NCI-H2171 treated with DMSO at 0.1 percent for 48 hours (cell line): ENCODE results near the gene NSG1.

ENCODE experiments used
- DNase-seq: peaks from one replicate; lab custom pipeline; 2025; lab: John Stamatoyannopoulos, UW

Gene NSG1

DNA sequence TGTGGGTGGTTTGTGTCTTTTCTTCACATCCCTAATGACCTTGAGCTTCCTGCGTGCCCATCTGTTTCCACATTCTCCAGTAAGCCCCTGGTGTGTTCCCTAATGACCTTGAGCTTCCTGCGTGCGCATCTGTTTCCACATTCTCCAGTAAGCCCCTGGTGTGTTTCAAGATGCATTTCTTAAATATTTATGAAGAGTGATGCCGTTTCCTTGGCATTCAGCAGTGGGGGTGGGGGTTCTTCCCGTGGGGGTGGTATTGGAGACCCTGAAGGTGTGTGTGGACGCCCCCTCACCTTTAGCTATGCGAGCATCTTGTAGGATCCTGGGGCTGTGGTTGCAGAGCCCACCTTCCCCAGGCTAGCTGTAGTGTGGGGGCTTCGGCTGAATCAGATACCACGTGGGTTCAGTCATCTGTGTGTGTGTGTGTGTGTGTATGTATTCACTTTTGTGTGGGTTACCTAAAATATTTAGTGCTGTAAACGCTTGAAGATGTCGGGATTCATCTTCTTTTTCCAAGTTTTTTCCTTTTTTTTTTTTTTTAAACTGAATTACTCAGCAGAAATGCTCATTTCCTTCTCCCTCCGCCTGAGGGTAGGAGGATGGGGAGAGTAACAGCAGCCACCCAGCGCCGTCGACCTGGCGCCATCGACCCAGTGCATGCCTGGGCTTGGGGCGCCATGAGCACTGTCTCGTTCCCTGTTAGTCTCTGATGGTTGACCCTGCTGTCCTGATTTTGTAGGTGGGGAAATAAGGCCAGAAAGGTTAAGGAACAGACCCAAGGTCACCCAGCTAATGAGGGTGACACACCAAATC is 9.9 kb downstream of the NSG1 start:
- DNase-seq = peak; percentile 21

DNA sequence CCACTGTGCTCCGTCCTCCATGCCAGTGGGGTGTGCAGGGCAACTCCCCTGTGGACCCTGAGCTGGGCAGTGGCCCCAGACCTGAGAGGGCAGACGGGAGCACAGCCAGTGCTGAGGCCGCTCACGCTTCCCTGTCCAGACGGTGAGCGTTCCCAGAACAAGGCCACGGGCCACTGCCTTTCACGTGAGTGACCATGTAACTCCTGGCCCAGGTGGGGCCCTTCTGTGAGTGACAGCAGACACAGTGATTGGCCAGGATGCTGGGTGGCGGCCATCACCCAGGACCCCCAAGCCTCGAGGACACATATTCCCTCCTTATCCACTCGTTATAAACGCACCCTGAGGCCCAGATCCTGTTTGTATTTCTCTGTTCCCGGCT is 10.5 kb downstream of the NSG1 start:
- no peak for DNase-seq

DNA sequence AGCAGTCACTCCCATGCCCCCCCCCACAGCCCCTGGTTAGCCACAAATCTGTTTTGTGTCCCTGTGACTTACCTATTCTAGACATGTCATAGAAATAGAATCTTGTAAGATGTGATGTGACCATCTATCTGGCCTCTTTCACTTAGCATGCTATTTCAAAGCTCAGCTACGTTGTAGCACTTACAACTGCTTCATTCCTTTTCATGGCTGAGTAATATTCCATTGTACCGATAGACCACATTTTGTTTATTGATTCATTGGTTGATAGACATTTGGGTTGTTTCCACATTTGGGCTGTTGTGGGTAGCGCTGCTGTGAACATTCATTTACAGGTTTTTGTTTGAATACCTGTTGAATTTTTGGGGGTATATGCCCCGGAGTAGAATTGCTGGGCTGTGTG is 11.5 kb downstream of the NSG1 start:
- no peak for DNase-seq

DNA sequence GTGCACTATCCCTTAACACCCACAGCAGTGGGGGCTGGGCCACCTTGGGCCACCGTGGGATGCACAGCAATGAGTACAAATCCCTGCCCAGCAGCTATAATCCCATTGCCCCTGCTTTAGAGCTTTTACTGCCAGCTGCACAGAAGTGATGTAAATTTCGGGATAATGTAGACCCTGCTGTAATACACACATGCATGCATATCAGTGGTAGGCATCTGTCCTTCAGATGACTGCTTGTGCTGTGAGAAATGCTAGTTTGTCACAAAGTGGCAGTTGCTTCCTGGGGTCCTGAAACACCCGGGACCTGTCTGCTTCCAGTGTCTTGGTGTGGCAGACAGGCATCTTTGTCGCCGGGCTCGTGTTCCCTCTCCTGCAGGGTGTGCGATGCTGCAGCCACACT is 14.1 kb downstream of the NSG1 start:
- DNase-seq = no peak

DNA sequence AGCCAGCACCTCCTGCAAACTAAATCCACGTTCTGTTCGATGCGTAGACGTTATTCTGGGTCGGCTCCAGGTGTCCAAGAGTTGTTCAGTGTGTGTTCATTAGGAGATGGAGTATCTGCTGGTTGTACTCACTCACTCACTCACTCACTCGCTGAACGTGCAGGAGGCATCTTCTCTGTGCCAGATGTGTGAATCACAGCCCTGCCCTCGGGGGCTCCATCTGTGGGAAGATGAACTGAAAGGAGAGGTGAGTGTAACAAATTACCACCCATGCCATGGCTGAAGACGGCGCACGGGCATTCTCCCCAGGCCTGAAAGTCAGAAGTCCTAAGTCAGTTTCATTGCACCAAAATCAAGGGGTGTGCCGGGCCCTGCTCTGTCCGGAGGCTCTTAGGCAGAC is 16.1 kb downstream of the NSG1 start:
- no peak for DNase-seq

DNA sequence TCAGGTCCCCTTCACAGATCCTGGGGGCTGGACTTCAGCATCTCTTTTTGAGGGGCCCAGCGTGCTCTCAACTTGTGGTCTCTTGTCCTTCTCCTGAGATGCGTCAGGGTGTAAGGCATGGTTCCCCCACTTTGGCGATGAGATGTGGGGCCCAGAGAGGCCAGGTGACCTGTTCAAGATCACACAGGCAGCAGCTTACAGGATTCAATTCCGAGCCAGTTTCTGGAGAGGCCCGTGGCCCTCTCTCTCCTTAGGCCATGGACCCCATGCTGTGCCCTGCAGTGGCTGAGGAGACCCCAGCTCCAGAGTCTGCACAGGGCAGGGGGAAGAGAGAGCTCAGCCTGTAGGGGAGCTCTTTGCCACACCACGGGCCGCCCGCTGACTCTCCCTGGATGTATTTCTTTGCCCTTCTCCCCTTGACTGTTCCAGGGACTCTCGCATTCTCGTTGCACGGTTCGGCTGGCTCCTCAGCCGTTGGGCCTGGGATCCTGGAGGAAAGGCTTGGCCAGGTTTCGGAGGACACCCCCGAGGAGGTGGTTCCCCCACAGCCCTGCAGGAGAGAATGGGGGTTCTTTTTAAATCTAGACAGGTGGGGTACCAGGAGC is 18.6 kb downstream of the NSG1 start:
- no peak for DNase-seq

DNA sequence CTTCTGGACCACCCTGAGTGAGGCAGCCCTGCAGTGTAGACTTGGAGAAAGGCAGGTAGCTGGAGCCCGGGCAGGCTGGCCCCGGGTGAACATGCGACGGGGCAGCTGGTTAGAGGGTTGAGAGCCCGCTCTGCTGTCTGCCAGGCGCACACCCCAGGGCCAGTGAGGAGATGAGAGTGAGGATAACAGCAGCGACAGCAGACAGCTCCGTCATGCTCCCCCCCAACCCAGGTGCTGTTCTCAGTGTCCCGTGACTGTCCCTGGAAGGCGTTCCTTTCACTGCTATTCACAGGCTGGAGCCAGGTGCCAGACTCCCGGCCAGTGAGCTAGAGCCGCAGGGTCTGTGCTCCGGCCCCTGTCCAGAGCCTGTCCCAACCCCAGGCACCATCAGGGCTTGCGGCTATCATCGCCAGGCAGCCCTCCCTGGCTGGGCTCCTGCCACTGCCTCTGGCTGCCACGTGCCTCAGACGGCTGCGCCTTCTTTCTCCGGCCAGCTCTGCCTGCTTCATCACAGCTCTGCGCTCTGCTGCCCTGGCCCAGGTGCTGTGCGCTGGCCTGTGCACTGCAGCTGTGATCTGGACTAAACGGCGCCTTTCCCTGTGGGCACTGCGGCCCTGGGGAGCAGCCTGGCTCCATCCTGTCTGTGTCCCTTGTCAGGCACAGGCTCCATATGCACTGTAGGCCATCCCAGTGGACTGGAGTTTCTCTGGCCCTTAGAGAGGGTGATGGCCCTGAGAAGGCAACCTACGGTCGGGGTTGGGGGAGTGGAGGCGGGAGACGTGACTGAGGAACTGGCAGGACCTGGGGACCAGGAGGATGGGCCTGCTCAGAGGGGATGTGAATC is 19.8 kb downstream of the NSG1 start:
- no peak for DNase-seq

DNA sequence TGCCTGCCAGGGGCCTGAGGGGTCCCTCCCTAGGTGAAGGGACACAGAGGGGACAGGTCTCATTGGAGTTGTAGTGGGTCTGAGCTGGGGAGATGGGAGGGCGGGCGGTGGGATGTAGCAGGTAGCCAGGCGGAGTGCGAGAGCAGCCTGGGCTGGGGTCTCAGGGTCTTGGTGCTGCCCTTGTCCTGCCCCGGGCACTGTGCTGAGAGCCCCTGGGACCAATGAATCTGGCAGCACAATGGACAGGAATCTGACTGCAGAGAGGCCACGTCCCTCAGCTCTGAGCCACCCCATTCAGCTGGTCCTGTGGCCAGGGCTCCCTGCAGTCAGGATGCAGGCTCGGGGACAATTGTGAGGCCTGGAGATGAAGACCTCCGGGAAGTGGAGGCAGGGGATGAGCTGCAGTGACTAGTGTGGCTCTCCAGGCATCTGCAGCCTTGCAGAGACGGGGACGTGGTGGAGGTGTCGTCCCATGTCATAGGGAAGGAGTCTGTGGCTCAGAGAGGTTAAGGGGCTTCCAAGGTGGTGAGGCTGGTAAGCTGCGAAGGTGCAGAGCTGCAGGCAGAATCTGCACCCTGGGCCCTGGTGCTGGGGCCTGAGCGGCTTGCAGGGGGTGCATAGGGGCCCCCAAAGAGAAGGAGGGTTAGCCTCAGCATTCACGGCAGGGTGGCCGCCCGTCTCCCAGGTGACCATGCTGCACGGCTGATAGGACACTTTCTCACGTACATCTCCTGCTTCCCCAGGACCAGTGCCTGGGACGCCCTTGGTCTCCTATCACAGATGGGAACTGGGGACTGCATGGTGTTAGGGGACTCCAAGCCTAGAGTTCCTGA is 20.6 kb downstream of the NSG1 start:
- no peak for DNase-seq

DNA sequence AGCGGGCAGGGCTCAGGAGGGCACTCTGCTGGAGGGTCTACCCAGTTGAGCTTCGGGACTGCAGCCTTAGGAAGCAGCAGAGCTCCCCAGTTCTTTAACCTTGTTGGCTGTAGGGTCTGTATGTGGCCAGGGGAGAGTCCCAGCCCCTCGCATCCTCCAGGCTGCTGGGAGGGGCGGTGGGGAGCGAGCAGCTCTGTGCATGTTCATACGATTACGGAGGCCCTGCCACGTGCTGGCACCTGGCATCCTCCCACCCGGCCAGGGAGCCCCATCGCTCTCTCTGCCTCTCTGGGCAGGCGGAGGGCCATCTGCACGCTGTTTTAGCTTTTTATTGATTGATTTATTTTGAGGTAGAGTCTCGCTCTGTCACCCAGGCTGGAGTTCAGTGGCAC is 21.2 kb downstream of the NSG1 start:
- DNase-seq = no peak

DNA sequence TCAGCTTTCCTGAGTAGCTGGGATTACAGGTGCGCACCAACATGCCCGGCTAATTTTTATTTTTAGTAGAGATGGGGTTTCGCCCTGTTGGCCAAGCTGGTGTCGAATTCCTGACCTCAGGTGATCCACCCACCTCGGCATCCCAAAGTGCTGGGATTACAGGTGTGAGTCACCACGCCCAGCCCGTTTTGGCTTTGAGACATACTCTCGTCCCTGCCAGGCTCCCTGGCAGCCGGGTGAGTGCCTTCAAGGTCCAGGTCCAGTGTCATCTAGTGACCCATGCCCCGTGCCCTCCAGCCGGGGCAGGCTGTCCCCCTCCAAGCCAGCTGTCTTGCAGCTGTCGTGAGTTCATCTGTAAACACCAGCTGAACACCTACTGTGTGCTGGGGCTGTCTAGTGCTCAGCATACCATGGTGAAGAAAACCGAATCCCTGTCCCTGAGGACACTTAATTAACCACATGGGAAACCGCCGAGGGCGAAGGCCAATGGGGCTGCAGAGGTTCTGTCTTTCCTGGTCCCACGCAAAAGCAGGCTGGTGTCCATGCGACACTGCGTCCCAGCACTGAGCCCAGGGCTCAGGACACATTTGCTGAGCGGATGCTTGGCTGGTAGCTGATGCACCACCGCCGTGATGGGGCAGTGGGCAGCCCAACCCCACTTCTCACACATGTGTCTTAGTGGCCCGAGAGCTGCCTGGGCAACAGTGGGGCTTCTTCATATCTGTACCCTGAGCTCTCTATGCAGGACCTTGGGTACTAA is 21.9 kb downstream of the NSG1 start:
- DNase-seq = no peak

DNA sequence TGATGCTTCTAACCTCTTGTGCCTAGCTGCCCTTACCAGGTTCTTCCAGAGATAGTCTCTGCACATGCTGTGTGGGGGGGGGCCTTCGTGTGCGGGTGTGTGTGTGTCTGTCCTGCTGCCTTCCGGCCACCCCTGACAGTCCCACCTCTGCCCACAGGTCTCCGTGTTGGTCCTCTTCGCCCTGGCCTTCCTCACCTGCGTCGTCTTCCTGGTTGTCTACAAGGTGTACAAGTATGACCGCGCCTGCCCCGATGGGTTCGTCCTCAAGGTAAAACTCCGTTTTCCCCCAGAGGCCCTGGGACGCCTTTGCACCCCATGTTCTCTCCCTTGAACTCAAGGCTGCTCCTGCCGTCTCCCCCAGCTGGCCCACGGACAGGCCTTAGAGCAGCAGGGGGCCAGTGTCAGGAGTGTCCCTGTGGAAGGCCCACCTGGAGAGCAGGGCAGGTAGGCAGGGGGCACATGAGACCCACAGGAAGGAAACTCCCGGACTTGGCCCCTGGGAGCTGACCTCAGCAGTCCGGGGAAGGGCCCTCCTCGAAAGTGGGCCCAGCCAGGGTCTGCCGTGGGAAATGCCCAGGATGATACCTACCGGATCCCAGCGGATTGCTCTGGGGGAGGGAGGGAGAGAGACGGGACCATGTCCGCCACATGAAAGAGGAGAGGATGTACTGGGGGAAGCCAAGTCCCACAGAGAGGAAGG is 22.7 kb downstream of the NSG1 start:
- DNase-seq = no peak

DNA sequence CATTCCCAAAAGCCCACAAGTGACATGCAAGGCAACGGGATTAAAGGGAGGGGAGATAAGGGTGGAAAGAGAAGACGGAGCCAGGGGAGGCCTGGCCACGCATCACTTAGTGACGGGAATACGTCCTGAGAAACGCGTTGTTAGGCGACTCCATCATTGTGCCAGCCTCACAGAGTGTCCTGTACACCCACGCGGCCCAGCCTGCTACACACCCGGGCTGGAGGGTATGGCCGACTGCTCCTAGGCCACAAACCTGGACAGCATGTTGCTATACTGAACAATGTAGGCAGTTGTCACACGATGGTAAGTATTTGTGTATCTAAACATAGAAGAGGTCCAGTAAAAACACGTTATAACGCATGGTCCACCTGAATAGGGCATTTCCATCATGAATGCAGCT is 23.4 kb downstream of the NSG1 start:
- DNase-seq = no peak

DNA sequence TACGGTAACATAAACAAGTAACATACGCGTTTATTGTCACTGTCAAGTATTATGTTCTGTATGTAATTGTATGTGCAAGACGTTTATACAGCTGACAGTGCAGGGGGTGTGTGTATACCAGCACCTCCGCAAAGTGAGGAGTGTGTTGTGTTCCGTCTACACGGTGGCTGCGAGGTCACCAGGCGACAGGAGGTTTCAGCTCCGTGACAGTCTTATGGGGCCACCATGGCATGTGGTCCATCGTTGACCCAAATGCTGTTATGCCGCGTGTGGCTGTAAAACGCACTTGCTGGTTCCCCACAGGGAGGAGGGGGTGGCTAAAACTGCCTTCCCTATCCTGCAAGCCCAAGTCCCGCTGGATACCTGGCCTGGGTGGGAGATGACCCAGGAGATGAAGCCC is 25.0 kb downstream of the NSG1 start:
- DNase-seq = no peak

DNA sequence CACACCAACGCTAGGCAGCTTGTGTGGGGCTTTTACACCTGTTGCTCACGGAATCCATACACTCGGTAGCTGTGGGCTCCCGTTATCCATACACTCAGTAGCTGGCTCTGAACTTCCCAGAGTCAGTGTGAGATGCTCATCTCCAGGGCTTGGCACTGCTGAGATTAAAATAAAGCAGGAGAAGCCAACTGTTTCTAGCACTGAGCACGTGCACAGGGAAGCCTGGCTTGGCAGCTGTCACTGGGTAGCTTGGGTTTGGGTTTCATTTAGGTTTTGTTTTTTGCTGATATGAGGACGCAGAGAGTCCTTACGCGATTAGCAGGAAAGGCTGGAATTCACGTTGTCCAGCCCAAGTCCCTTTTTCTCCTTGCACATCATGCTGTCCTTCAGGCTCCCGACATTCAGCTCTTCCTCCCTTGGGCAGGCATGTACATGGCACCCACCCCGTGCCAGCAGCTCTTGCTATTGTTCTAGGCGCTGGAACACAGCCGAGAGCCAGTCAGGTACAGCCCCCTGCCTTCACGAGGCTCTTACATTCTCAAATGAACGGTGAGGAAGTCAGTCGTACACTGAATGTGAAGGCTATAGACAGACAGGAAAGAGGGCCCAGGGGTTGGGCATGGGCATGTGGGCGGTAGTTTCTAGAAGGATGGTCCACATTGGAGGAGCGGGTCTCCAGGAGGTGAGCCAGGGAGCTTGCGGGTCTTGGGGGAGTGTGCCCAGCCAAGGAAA is 25.9 kb downstream of the NSG1 start:
- no peak for DNase-seq

DNA sequence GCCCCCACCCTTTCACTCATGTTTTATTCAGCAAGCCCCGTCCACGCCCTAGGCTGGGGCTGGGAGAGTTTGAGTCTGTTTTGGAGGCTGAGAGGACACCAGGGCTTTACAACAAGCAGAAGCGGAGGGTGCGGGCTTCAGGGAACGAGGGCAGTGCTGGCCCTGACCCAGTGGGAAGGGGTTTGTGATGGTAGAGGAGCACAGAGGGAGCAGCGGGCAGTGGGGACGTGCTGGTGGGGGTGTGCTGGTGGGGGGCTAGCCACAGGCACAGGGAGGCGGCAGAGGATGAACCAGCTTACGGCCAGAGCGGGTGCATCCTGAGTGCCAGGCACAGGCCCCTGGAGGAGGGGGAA is 26.4 kb downstream of the NSG1 start:
- DNase-seq = no peak

DNA sequence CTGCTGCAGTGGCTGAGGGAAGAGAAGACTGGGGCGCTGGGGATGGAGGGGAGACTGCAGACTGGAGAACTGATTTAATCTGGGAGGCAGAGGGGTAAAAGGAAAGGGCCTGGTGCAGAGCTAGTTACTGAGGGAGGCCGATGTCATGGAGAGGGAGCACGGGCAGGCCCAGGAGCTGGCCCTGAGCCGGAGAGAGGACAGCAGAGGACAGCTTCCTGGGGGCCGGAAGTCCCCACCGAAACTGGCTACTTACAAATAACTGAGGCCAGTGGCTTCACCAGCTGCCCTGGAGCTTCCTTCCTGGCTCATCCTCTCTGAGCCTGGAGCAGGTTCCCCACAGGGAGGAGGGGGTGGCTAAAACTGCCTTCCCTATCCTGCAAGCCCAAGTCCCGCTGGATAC is 26.9 kb downstream of the NSG1 start:
- no peak for DNase-seq

DNA sequence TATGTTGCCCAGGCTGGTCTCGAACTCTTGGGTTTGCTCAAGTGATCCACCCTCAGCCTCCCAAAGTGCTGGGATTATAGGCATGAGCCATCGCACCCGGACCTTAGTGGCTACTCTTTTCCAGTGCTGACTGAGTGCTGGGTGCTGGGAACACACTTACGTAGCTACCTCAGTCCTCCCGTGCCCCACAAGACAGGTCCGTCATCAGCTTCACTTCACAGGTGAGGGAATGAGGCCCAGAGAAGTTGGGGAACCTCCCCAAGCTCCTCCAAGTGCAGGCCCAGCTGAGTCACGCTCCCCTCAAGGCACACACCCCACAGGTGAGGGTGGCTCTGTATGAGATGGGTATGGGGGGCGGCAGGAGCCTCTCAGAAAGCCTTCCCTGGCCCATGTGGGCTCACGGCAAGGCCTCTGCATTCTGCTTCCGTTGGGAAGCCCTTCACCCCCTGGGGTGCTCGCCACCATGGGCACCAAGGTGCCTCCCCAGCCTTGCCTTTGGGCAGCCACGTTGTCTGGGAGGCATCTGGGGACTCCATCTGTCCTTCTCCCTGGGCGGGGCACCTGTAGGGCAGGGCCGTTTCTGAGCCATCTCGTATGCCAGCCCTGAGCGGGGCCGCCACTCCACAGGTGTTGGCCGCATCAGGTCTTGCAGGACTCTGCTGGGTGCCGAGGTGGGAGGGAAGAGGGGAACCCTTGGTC is 28.4 kb downstream of the NSG1 start:
- DNase-seq = no peak

DNA sequence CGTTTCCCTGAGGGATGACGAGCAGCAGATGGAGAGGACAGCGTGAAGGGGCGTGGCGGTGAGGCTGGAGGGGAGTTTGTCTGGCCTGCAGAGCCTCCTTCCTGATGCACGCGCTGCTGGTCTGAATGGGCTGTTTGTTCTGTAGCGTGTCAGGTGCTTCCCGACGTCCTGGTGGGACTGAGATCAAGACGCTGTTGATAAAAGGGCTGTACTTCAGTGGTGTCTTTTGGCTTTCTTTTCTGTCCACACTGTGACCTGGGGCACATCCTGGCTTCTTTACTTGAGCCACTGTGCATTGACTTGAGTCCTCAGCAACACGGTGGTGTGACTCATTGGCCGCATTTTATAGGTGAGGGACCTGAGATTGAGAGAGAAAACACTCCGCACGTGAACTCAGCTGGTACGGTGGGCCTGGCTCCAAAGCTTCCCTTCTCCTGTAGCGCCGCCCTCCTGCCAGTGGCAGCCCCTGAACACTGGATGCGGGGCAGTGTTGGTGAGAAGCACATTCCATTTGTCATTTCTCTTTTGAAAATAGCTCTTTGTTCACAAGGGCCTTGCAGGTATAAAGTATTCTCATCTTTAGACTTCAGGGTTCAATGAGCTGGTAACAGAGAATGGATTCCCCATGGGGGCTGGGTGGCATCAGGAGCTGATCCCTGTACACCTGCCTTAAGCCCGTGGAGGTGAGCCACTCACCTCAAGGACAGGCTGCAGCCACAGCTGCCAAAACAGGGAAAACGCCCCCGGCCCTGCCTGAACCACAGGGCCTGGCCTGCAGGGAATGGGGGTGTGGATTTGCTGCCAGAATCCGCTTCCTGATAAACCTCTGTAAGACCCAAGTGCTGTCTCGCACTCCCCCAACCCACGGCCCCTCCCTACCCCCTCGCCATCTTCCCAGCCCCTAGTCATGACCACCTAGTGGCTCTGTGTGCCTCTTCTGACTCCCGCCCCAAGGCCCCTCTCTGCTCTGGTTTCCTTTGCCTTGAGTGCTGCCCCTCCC is 29.2 kb downstream of the NSG1 start:
- DNase-seq = no peak
